Measurements from ENCODE around the gene SEC24D.

The SEC24D gene

GRCh38 chr4:118772081-118772766 lies 63.7 kb downstream of the SEC24D start:
- no peak for DNase-seq

DNA sequence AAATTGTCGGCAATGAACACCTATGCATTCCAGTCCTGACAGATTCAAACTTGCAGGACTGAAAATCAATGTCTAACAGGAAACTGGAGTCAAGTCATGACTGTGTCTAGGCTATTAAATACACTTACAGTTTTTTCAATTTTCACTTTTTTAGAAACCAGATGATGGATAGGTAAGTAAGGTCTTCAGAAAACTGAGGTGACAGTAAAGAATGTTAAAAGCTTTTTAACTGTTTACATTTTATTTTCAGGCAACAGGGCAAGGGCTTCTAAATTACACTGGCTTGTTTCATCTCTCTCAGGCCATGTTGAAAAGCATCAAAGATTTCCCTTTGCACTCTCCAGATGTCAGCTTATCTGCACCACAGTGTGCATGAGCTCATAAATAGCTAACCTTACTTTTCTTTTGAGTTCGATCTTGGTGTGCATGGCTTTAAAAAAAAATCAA lies 65.2 kb downstream of the SEC24D start:
- DNase-seq, result no peak

DNA sequence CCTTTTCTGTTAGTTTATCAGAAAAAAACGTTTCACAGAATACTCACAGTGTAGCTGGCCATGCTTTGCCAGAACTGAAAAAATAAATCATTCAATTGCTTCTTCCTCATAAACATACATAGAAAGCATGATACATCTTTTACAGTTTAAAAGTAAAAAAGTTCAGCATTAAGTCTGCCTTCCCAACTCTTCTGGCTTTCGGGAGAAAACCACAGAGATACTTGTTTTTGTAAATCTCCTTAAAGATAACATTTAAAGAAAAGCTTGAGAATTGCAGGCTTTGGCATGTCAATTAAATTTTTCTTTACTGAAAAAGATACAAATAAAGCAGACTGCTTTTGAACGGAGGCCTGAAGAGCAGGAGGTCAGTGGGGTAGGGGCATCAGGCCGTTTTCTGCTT lies 66.8 kb downstream of the SEC24D start:
- no peak for DNase-seq

- DNase-seq, result no peak
Measured at GRCh38 chr4:118767109-118767508, 68.8 kb downstream of the SEC24D start.

- no peak for DNase-seq
Measured at GRCh38 chr4:118765399-118765798, 70.5 kb downstream of the SEC24D start.

DNA sequence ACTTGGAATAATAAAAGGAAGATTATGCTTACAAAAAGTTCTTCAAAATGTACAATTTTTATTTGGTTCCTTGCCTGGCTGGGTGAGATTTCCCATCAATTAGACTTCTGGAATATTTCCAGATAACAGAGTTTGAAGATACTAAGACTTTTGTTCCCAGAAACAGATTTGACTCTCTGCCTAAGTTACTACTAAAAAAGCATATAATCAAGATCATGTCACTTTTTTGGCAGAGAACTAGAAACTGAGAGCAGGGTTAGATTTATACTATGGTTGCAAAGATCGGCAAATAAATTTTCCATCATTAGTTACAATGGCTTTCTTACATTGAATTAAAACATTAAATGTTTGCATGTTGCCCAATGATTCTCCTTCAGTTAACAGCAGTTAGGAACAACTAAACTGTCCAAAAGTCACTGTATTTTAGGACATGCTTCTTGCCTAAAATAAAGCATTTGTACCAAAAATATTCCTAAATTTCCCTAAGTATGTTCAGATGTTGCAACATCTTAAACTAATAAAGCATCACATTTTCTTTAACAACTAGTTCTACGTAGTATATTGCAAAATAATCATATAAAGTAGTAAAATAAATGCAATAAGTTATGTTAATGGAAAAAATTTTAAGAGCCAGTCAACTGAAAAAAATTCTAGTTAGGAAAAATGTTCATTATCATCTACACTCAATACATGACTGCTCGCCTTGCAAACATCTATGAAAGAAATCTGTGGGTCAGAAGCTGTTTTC lies 73.0 kb downstream of the SEC24D start:
- DNase-seq, result no peak

GRCh38 chr4:118762155-118762554 lies 73.8 kb downstream of the SEC24D start:
- DNase-seq, result no peak

DNA sequence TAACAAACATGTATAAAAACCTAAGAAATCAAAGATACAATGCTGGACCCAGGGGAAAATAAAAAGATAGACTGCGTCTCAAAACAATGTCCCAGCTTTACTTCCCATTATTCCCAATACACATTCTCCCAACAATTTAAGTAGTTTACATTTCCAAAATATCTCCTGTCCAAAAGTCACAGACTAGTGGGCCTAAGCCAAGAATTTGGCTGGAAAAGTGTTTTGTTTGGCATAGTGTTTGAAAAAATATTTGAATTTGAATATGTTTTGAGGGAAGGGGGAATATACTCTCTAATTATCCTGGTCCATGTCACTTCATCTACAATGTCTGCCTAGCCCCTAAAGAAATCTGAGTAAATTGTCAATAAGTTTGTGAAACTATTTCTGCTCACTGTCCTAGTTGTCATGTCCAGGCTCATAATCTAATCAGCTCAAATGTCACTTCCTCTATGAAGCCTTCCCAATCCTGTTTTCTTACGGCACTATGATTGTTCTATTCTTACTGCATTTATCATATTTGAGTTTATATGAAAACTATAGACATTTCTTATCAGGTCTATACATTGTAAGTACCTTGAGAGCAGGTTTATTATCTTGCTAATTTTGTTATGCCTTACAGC lies 74.4 kb downstream of the SEC24D start:
- DNase-seq, result no peak

DNA sequence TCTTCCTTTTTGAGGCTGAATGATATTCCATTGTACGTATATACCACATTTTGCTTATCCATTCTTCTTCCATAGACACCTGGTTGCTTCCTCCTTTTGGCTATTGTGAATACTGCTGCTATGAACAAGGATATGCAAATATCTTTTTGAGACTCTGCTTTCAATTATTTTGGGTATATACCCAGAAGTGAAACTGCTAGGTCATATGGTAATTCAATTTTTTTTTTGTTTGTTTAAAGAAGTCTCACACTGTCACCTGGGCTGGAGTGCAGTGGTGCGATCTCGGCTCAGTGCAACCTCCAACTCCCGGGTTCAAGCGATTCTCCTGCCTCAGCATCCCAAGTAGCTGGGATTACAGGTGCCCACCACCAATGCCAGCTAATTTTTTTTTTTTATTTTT lies 75.4 kb downstream of the SEC24D start:
- no peak for DNase-seq

DNA sequence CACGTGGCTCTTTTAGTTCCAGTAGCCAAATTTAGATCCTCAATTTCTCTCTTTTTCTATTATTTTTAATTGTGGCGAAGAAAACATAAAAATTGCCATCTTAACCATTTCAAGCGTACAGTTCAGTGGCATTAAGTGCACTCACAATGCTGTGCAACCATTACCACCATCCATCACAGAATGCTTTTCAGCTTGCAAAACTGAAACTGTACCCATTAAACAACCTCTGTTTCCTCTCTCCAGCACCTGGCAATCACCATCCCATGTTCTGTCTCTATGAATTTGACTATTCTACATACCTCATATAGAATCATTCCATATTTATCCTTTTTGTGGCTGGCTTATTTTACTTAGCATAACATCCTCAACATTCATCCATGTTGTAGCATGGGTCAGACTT lies 75.8 kb downstream of the SEC24D start:
- no peak for DNase-seq

DNA sequence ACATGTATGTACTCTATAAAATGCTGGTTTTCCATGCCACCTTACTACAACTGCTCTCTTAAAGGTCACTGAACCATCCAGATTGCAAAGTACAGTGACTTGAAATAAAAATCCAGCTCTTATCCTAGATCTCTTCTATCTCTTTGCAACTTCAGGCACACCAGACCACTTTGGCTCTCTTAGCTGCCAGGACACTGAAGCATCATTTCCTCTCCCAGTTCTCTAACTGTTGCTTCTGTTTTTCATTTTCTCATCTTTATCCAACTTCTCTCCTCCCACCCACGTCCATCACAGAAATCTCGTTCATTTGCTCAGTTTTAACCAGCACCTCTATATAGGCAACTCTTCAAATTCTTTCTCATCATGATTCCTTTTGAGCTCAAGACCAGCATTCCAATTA lies 76.4 kb downstream of the SEC24D start:
- DNase-seq, result no peak

- no peak for DNase-seq
Measured at GRCh38 chr4:118758293-118758692, 77.6 kb downstream of the SEC24D start.

DNA sequence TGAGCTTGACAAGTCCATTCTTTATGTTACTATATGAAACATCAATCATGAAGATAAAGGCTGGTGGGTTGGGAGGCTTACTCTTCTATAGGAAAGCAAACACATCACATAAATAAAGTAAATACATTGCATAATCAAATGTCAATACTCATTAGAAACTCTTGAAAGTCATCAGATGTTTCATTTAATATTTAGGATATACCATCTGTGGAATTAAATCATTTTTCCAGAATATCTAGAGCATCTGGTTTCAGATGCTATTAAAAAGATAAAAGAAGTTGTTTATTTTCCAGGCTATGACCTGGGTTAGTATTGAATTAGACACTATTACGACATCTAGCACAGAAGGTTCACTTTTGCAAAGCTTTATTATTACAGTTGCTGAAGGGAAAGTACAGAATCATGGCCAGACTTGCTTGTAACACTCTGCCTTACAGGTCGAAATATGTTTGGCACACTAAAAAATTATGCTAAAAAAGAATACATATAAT lies 78.1 kb downstream of the SEC24D start:
- no peak for DNase-seq

GRCh38 chr4:118756958-118757357 lies 79.0 kb downstream of the SEC24D start:
- DNase-seq, result no peak

GRCh38 chr4:118756429-118756828 lies 79.5 kb downstream of the SEC24D start:
- DNase-seq, result no peak

GRCh38 chr4:118755438-118756226 lies 80.3 kb downstream of the SEC24D start:
- no peak for DNase-seq

- DNase-seq, result no peak
Measured at GRCh38 chr4:118754890-118755289, 81.0 kb downstream of the SEC24D start.

GRCh38 chr4:118753685-118754084 lies 82.2 kb downstream of the SEC24D start:
- DNase-seq, result no peak

DNA sequence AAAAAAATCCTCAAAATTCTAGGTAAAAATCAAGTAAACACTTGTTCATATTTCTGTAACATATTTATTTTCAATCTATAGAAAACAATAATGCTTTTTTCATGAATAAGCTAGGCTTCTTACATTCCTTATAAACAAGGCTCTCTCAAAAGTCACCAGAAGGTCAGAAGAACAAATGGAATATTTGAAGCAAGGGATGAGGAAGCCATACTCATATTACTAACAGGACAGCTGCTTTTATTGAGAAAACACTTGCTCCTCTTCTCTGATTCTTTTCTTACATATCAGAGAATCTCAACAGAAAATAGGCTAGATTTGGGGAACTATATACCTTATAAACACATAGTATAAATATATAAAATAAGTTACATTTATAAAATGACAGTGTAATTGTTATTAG lies 82.8 kb downstream of the SEC24D start:
- no peak for DNase-seq

DNA sequence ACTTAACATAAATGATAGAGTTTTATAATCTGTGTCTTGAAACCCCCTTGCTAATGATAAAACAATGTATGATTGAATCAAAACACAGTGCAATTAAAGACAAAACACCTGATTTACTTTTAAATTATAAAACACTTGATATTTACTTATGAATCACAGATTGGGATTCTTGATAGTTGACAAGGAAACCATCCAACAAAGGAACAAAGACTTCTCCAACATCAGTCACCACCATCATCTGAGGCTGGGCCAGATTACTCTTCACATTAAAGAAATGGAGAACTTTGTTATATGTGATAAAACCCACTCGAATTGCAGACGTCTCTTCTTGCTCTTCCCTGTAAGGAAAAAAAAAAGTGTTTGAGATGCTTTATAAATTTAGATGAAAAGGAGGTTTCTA lies 83.4 kb downstream of the SEC24D start:
- DNase-seq, result no peak

DNA sequence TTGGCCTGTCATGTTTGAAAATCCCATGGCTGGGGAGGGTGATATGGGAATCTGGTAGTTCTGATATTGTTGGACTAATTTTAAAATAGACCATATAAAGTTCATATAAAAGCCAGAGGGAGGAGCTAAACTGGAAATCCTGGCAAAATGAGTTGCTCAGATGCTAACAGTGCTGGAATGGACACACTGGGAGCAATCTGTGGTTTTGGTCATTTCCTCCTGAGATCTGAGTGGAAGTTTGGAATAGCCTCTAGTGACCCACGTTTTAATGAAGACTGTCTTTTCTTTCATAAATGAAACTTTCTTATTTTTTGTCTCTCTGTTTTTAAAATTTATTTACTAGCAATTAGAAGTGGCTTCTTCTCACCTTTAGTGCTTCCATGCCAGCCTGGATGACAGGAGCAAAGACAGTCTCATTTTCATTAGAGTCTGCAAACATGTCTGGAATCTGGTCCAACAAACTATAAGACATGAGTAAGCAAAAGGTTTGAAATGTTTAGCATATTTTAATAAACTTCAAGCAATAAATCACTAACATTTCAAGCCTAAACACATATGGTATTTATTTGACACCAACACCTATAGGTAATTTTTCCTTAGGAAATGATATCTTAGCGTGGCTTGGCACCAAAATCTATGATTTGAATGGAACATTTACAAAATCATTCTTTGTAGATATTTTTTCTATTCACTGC lies 84.2 kb downstream of the SEC24D start:
- no peak for DNase-seq

GRCh38 chr4:118749347-118749988 lies 86.5 kb downstream of the SEC24D start:
- DNase-seq, result no peak

Data from effector CD8-positive, alpha-beta T cell (primary cell).